HG03558 (cell line): ENCODE measurements around the gene CLEC2D.
"Not testable (repeated sequence)": the region's sequence is repeated elsewhere in the genome, so short reads cannot be mapped to it uniquely, and the experiment has no call there.

ENCODE experiments used
- ATAC-seq: cut with Tn5 transposase; IDR thresholded peaks from one replicate; pipeline ENCODE4 v1.9.1; 2021; ENCODE audit warnings: moderate number of reproducible peaks; ENCODE audit not compliant: unreplicated experiment; ENCODE audit errors: extremely low read depth

The CLEC2D gene

GRCh38 chr12:9698681-9699080 lies 29.2 kb downstream of the CLEC2D start:
- no peak for ATAC-seq

GRCh38 chr12:9699269-9699897 lies 29.9 kb downstream of the CLEC2D start:
- ATAC-seq = no peak

- no peak for ATAC-seq
These were observed 30.5 kb downstream of the CLEC2D start for GRCh38 chr12:9699898-9700605.

- ATAC-seq = no peak
These were observed 31.1 kb downstream of the CLEC2D start for GRCh38 chr12:9700606-9700956.

- no peak for ATAC-seq
These were observed 32.1 kb downstream of the CLEC2D start for GRCh38 chr12:9701380-9702154.

GRCh38 chr12:9702255-9702654 lies 32.7 kb downstream of the CLEC2D start:
- ATAC-seq = no peak

- not testable (repeated sequence) for ATAC-seq
These were observed 35.0 kb downstream of the CLEC2D start for GRCh38 chr12:9704561-9704960.

GRCh38 chr12:9706086-9706685 lies 36.7 kb downstream of the CLEC2D start:
- no peak for ATAC-seq

GRCh38 chr12:9707356-9707755 lies 37.8 kb downstream of the CLEC2D start:
- ATAC-seq = no peak

GRCh38 chr12:9707864-9708808 lies 38.6 kb downstream of the CLEC2D start:
- ATAC-seq = no peak

- no peak for ATAC-seq
These were observed 39.3 kb downstream of the CLEC2D start for GRCh38 chr12:9708853-9709252.

GRCh38 chr12:9710584-9711375 lies 41.3 kb downstream of the CLEC2D start:
- no peak for ATAC-seq

- no peak for ATAC-seq
These were observed 42.2 kb downstream of the CLEC2D start for GRCh38 chr12:9711664-9712063.

GRCh38 chr12:9713032-9713558 lies 43.6 kb downstream of the CLEC2D start:
- ATAC-seq = peak; percentile 51

GRCh38 chr12:9717070-9717925 lies 47.8 kb downstream of the CLEC2D start:
- ATAC-seq = no peak

GRCh38 chr12:9718968-9719367 lies 49.5 kb downstream of the CLEC2D start:
- ATAC-seq = no peak

GRCh38 chr12:9719790-9720189 lies 50.3 kb downstream of the CLEC2D start:
- ATAC-seq = no peak
